ENCODE data around the gene RUBCN. TPM values are rescaled to one million over a fixed set of nuclear protein-coding genes. Genes with fewer than 3 reads are reported as not detected.

Gene RUBCN
- total and polyA plus RNA-seq, 2 of the 13 experiments (the other 11 are each of a cell fraction or from before 2014, with no cell fraction given): 5.2 to 8.1 TPM

DNA sequence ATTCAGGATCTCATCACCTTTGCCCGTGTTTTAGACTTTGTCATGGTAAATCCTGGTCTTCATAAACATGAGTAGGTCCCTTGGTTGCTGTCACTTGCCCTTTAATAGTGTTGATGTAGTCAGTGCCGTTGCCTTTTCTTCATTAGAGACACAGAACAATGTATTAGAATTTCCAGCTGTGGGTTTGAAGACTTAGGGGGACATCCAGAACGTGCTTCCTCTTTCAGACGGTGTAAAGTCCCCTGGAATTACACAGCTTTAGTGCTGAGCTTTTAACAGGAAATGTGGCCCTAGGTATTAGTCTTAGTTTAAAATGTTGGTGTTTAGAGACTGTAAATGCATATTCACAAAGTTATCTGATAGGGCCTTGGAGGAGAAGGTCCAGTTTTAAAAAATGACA lies 45.5 kb upstream of the RUBCN start (continued):
- TF ChIP-seq, protein P1, sequence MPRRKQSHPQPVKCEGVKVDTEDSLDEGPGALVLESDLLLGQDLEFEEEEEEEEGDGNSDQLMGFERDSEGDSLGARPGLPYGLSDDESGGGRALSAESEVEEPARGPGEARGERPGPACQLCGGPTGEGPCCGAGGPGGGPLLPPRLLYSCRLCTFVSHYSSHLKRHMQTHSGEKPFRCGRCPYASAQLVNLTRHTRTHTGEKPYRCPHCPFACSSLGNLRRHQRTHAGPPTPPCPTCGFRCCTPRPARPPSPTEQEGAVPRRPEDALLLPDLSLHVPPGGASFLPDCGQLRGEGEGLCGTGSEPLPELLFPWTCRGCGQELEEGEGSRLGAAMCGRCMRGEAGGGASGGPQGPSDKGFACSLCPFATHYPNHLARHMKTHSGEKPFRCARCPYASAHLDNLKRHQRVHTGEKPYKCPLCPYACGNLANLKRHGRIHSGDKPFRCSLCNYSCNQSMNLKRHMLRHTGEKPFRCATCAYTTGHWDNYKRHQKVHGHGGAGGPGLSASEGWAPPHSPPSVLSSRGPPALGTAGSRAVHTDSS (CRISPR knock-in tag; conservative IDR thresholded peaks at IDR 0.05): no peak
- TF ChIP-seq DPF2 (CRISPR knock-in tag; IDR thresholded peaks at IDR 0.05; ENCODE audit: borderline replicate concordance, low read depth) (no peak), FOXP1 (IDR thresholded peaks at IDR 0.05) (no peak), FOXP1 (CRISPR knock-in tag; IDR thresholded peaks at IDR 0.05) (no peak), BHLHE40 (IDR thresholded peaks at IDR 0.05; ENCODE audit: low read length) (no peak), ZNF138 (CRISPR knock-in tag; IDR thresholded peaks at IDR 0.05; ENCODE audit: low read depth) (no peak), NFE2L1 (CRISPR knock-in tag; IDR thresholded peaks at IDR 0.05; ENCODE audit: borderline replicate concordance) (no peak)
- TF ChIP-seq, protein P2, sequence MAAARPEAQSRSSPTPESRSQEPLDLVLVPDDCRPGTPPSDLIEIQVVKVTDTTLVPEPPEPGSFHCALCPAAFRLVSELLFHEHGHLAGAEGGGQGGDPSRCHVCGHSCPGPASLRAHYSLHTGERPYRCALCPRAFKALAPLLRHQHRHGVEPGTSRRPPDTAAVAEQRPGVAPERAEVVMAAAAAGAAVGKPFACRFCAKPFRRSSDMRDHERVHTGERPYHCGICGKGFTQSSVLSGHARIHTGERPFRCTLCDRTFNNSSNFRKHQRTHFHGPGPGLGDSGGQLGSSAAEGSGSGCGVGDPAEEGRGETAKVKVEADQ (CRISPR knock-in tag; IDR thresholded peaks at IDR 0.05; ENCODE audit: borderline replicate concordance): no peak

DNA sequence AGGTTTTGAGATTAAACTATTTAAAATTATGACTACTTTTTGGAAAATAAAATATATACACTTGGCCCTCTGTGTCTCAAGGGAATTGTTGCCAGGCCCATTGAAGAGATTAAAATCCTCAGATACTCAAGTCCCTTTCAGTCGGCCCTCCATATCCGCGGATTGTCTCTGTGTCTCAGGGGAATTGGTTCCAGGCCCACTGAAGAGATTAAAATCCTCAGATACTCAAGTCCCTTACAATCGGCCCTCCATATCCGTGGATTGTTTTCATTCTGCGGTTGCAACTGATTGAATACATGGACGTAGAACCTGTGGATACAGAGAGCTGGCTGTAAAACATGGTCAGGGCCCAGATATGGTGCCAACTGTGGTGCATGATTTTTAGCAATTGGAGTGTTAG lies 38.6 kb upstream of the RUBCN start:
- H3K9me3 ChIP-seq (ENCODE audit: low read length): peaks cover 4% of the 10 kb centered on the region; the same call in 1 of the 2 replicates
- TF ChIP-seq, protein P3, sequence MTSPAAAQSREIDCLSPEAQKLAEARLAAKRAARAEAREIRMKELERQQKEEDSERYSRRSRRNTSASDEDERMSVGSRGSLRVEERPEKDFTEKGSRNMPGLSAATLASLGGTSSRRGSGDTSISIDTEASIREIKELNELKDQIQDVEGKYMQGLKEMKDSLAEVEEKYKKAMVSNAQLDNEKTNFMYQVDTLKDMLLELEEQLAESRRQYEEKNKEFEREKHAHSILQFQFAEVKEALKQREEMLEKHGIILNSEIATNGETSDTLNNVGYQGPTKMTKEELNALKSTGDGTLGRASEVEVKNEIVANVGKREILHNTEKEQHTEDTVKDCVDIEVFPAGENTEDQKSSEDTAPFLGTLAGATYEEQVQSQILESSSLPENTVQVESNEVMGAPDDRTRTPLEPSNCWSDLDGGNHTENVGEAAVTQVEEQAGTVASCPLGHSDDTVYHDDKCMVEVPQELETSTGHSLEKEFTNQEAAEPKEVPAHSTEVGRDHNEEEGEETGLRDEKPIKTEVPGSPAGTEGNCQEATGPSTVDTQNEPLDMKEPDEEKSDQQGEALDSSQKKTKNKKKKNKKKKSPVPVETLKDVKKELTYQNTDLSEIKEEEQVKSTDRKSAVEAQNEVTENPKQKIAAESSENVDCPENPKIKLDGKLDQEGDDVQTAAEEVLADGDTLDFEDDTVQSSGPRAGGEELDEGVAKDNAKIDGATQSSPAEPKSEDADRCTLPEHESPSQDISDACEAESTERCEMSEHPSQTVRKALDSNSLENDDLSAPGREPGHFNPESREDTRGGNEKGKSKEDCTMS (CRISPR knock-in tag; conservative IDR thresholded peaks at IDR 0.05): no peak
- no peak for TF ChIP-seq THAP11 (CRISPR knock-in tag; IDR thresholded peaks at IDR 0.05)
- peaks cover 16 to 55% of the 10 kb centered on the region in 2 experiments for H3K36me3 ChIP-seq (replicated peaks in 1 of 2; ENCODE audit: control insufficient read depth in 1 of 2, insufficient read depth in 2 of 2, low read length in 2 of 2)
- WGBS (ENCODE audit: low lambda C conversion rate): 95% methylated on average over 7 of the region's 7 CpGs
- H3K4me1 ChIP-seq (ENCODE audit: insufficient read depth, low read length): no peaks in the 10 kb centered on the region
- no peak overlapping the region for H3K27ac ChIP-seq (ENCODE audit: extremely low read length, insufficient read depth, low read length)
- BruUV-seq (replicated peaks): no TSS peak
- no peak overlapping the region for H3K9ac ChIP-seq (ENCODE audit: insufficient read depth, low read depth, low read length)
- no peak overlapping the region for H3K4me3 ChIP-seq (replicated peaks in 1 of 3; ENCODE audit: insufficient read depth in 1 of 3, low read depth in 2 of 3, low read length in 3 of 3)
- DNase-seq (ENCODE audit: low spot score) (no peak), ATAC-seq (no peak), FAIRE-seq (no peak)
- in situ Hi-C loops (cut with HindIII; ENCODE audit: extremely low pct_ligation_motif_present, low pct_unique_long_range_greater_than_20kb) (no loop called here), intact Hi-C loops (cut with micrococcal nuclease; ENCODE audit: unreplicated experiment) (no loop called here)
- H3K27me3 ChIP-seq (ENCODE audit: control insufficient read depth in 1 of 2, insufficient read depth in 2 of 2, low read length in 2 of 2): no peaks in the 10 kb centered on the region
- no peaks in the 10 kb centered on the region for H4K20me1 ChIP-seq (ENCODE audit: insufficient read depth, low read length)
- H3K4me2 ChIP-seq (ENCODE audit: low read depth, low read length): no peak overlapping the region
- H2AFZ ChIP-seq (ENCODE audit: low read length): no peak overlapping the region
- ChIA-PET CTCF (ENCODE audit: low intra/inter-chr PET ratio, low total read pairs) (no interaction called here), POLR2A (no interaction called here)
- H3K79me2 ChIP-seq (ENCODE audit: insufficient read depth, low read length): no peaks in the 10 kb centered on the region
